WTC11 (cell line): ENCODE measurements around the gene ACVR1.

Experiments used
- CBFB ChIP-seq: sonication (generic); formaldehyde crosslinking; IDR thresholded peaks from 2 replicates; pipeline ENCODE4 v1.8.1; 2022; ENCODE audit warnings: mild to moderate bottlenecking, low read depth, missing genetic modification reagents
- CTCF ChIP-seq: fragments of 200-600 bp; IDR thresholded peaks from 2 replicates; pipeline ENCODE4 v1.8.0; 2022; ENCODE audit warnings: antibody characterized with exemption
- E2F4 ChIP-seq: sonication (generic); formaldehyde crosslinking; IDR thresholded peaks from 2 replicates; pipeline ENCODE4 v1.8.1; 2022; ENCODE audit warnings: low read depth, mild to moderate bottlenecking, moderate library complexity, missing genetic modification reagents, borderline replicate concordance
- HMGXB4 ChIP-seq: sonication (generic); formaldehyde crosslinking; IDR thresholded peaks from 2 replicates; pipeline ENCODE4 v1.8.1; 2023; ENCODE audit warnings: mild to moderate bottlenecking, moderate library complexity, missing genetic modification reagents
- KAT7 ChIP-seq: sonication (generic); formaldehyde crosslinking; IDR thresholded peaks from 2 replicates; pipeline ENCODE4 v1.8.1; 2023; ENCODE audit warnings: missing genetic modification reagents, mild to moderate bottlenecking, borderline replicate concordance
- MAX ChIP-seq: sonication (generic); formaldehyde crosslinking; IDR thresholded peaks from 2 replicates; pipeline ENCODE4 v1.8.0; 2022; ENCODE audit warnings: mild to moderate bottlenecking, missing genetic modification reagents
- NFE2L1 ChIP-seq: sonication (generic); formaldehyde crosslinking; IDR thresholded peaks from 2 replicates; pipeline ENCODE4 v1.8.1; 2023; ENCODE audit warnings: missing genetic modification reagents
- NR3C1 ChIP-seq: sonication (generic); formaldehyde crosslinking; conservative IDR thresholded peaks from 2 replicates; pipeline ENCODE4 v1.8.1; 2023; ENCODE audit warnings: low read depth, mild to moderate bottlenecking, missing genetic modification reagents
- ZBTB21 ChIP-seq: sonication (generic); formaldehyde crosslinking; IDR thresholded peaks from 2 replicates; pipeline ENCODE4 v1.8.1; 2023; ENCODE audit warnings: mild to moderate bottlenecking, missing genetic modification reagents, borderline replicate concordance
- ZNF232 ChIP-seq: sonication (generic); formaldehyde crosslinking; IDR thresholded peaks from 2 replicates; pipeline ENCODE4 v1.8.0; 2022; ENCODE audit warnings: mild to moderate bottlenecking, missing genetic modification reagents
- ZNF425 ChIP-seq: fragments of 250-450 bp; sonication (Bioruptor Pico); conservative IDR thresholded peaks from 2 replicates; pipeline ENCODE4 v1.9.0; 2021; ENCODE audit warnings: mild to moderate bottlenecking

GRCh38 chr2:157810037-157810436 lies 66.1 kb downstream of the ACVR1 start:
- TF ChIP-seq CTCF (no peak), HMGXB4 (CRISPR knock-in tag) (no peak), NFE2L1 (no peak), ZNF425 (CRISPR knock-in tag) (no peak), KAT7 (CRISPR knock-in tag) (no peak), ZBTB21 (no peak), NR3C1 (CRISPR knock-in tag) (no peak), MAX (no peak), E2F4 (CRISPR knock-in tag) (no peak), CBFB (CRISPR knock-in tag) (no peak), ZNF232 (no peak)
